HEK293 (cell line): ENCODE data around the gene RNF2.

Experiments
- CTCF ChIA-PET: fragments of 350-600 bp; formaldehyde crosslinking; extraction: SDS; loops from one replicate; lab custom pipeline; 2021; ENCODE audit warnings: antibody characterized with exemption; lab: Yijun Ruan, JAX
- POLR2A ChIA-PET: fragments of 300-600 bp; formaldehyde crosslinking; extraction: SDS; loops from one replicate; lab custom pipeline; 2020; ENCODE audit warnings: antibody characterized with exemption, inconsistent platforms; lab: Yijun Ruan, JAX
- H3K27ac ChIP-seq: fragments of 200-500 bp; sonication (Bioruptor generic); 2 replicates; pipeline ENCODE4 v1.5.1; 2014; ENCODE audit warnings: low read depth, low read length, control low read depth, inconsistent platforms; ENCODE audit errors: extremely low read depth
- H3K36me3 ChIP-seq, 2 experiments: fragments of 200-500 bp in 1 of 2; sonication (Bioruptor generic) in 1 of 2; 1 replicate in 1 of 2; 2 replicates in 1 of 2; pipeline ENCODE4 v1.5.1; 2014 to 2017; ENCODE audit warnings: inconsistent platforms in 2 of 2, low read length in 2 of 2; ENCODE audit not compliant: control insufficient read depth in 2 of 2, insufficient read depth in 1 of 2
- H3K4me1 ChIP-seq: fragments of 200-500 bp; sonication (Bioruptor generic); 2 replicates; pipeline ENCODE4 v1.5.1; 2014; ENCODE audit warnings: mild to moderate bottlenecking, low read length, inconsistent platforms; ENCODE audit not compliant: control insufficient read depth, insufficient read depth
- H3K4me3 ChIP-seq: 2 replicates; pipeline ENCODE4 v1.5.1; 2011; ENCODE audit warnings: low read depth, mild to moderate bottlenecking, control low read depth, low read length, moderate library complexity
- H3K9me3 ChIP-seq: fragments of 200-500 bp; sonication (Bioruptor generic); 2 replicates; pipeline ENCODE4 v1.5.1; 2014; ENCODE audit warnings: low read depth, low read length, inconsistent platforms; ENCODE audit not compliant: control insufficient read depth, insufficient read depth
- BCL11A ChIP-seq: fragments of 450-650 bp; formaldehyde crosslinking; IDR thresholded peaks from 2 replicates; pipeline ENCODE4 v1.5.1; 2016; ENCODE audit warnings: low read depth, missing biosample characterization, missing genetic modification characterization
- EGR2 ChIP-seq: fragments of 450-650 bp; formaldehyde crosslinking; IDR thresholded peaks from 2 replicates; pipeline ENCODE4 v1.5.1; 2016; ENCODE audit warnings: low read depth, missing biosample characterization, missing genetic modification characterization
- FEZF1 ChIP-seq: fragments of 450-650 bp; formaldehyde crosslinking; IDR thresholded peaks from 2 replicates; pipeline ENCODE4 v1.5.1; 2016; ENCODE audit warnings: missing biosample characterization, missing genetic modification characterization
- KLF10 ChIP-seq: fragments of 450-650 bp; IDR thresholded peaks from 2 replicates; pipeline ENCODE4 v1.5.1; 2018; ENCODE audit warnings: missing biosample characterization, mild to moderate bottlenecking, missing genetic modification characterization
- KLF16 ChIP-seq: fragments of 450-650 bp; formaldehyde crosslinking; IDR thresholded peaks from 2 replicates; pipeline ENCODE4 v1.5.1; 2017; ENCODE audit warnings: missing biosample characterization, missing genetic modification characterization
- OSR2 ChIP-seq: fragments of 450-650 bp; formaldehyde crosslinking; IDR thresholded peaks from 2 replicates; pipeline ENCODE4 v1.5.1; 2016; ENCODE audit warnings: missing biosample characterization, missing genetic modification characterization
- SP2 ChIP-seq: fragments of 450-650 bp; formaldehyde crosslinking; IDR thresholded peaks from 2 replicates; pipeline ENCODE4 v1.5.1; 2016; ENCODE audit warnings: missing biosample characterization, missing genetic modification characterization
- ZBTB20 ChIP-seq: fragments of 450-650 bp; formaldehyde crosslinking; IDR thresholded peaks from 2 replicates; pipeline ENCODE4 v1.5.1; 2016; ENCODE audit warnings: missing biosample characterization, missing genetic modification characterization
- ZBTB26 ChIP-seq: fragments of 450-650 bp; formaldehyde crosslinking; optimal IDR thresholded peaks from 2 replicates; pipeline ENCODE3; 2016; ENCODE audit warnings: missing biosample characterization, mild to moderate bottlenecking, missing genetic modification characterization
- ZBTB48 ChIP-seq: fragments of 450-650 bp; formaldehyde crosslinking; IDR thresholded peaks from 2 replicates; pipeline ENCODE4 v1.5.1; 2016; ENCODE audit warnings: missing biosample characterization, missing genetic modification characterization
- ZFP37 ChIP-seq: fragments of 450-650 bp; formaldehyde crosslinking; IDR thresholded peaks from 2 replicates; pipeline ENCODE4 v1.5.1; 2016; ENCODE audit warnings: missing biosample characterization, missing genetic modification characterization
- ZNF16 ChIP-seq: fragments of 450-650 bp; formaldehyde crosslinking; IDR thresholded peaks from 2 replicates; pipeline ENCODE4 v1.5.1; 2016; ENCODE audit warnings: low read depth, missing biosample characterization, missing genetic modification characterization
- ZNF169 ChIP-seq: fragments of 450-650 bp; formaldehyde crosslinking; IDR thresholded peaks from 2 replicates; pipeline ENCODE4 v1.5.1; 2016; ENCODE audit warnings: missing biosample characterization, missing genetic modification characterization
- ZNF221 ChIP-seq: fragments of 450-650 bp; formaldehyde crosslinking; IDR thresholded peaks from 2 replicates; pipeline ENCODE4 v1.5.1; 2017; ENCODE audit warnings: missing biosample characterization, missing genetic modification characterization, borderline replicate concordance
- ZNF24 ChIP-seq: fragments of 450-650 bp; formaldehyde crosslinking; IDR thresholded peaks from 2 replicates; pipeline ENCODE4 v1.5.1; 2016; ENCODE audit warnings: missing biosample characterization, missing genetic modification characterization
- ZNF362 ChIP-seq: fragments of 450-650 bp; formaldehyde crosslinking; IDR thresholded peaks from 2 replicates; pipeline ENCODE4 v1.5.1; 2016; ENCODE audit warnings: missing biosample characterization, missing genetic modification characterization
- ZNF404 ChIP-seq: fragments of 450-650 bp; formaldehyde crosslinking; IDR thresholded peaks from 2 replicates; pipeline ENCODE4 v1.5.1; 2017; ENCODE audit warnings: missing biosample characterization, missing genetic modification characterization
- ZNF555 ChIP-seq: fragments of 450-650 bp; formaldehyde crosslinking; conservative IDR thresholded peaks from 2 replicates; pipeline ENCODE4 v1.5.1; 2017; ENCODE audit warnings: missing biosample characterization, mild to moderate bottlenecking, missing genetic modification characterization, inconsistent platforms
- ZNF830 ChIP-seq: fragments of 450-650 bp; IDR thresholded peaks from 2 replicates; pipeline ENCODE4 v1.5.0; 2018; ENCODE audit warnings: missing biosample characterization, missing genetic modification characterization, low read depth, mild to moderate bottlenecking, moderate library complexity
- ZNF837 ChIP-seq: fragments of 450-650 bp; formaldehyde crosslinking; IDR thresholded peaks from 2 replicates; pipeline ENCODE4 v1.5.1; 2016; ENCODE audit warnings: missing biosample characterization, missing genetic modification characterization
- ZSCAN30 ChIP-seq: fragments of 450-650 bp; IDR thresholded peaks from 2 replicates; pipeline ENCODE4 v1.5.1; 2018; ENCODE audit warnings: missing biosample characterization, mild to moderate bottlenecking, missing genetic modification characterization, moderate library complexity
- TF ChIP-seq, protein P1 (sequence below): fragments of 450-650 bp; formaldehyde crosslinking; IDR thresholded peaks from 2 replicates; pipeline ENCODE4 v1.5.1; 2016; ENCODE audit warnings: missing biosample characterization, missing genetic modification characterization
- TF ChIP-seq, protein P2 (sequence below): fragments of 450-650 bp; formaldehyde crosslinking; IDR thresholded peaks from 2 replicates; pipeline ENCODE4 v1.5.1; 2016; ENCODE audit warnings: missing biosample characterization, missing genetic modification characterization
- TF ChIP-seq, protein P3 (sequence below): fragments of 450-650 bp; formaldehyde crosslinking; IDR thresholded peaks from 2 replicates; pipeline ENCODE4 v1.5.1; 2016; ENCODE audit warnings: missing biosample characterization, missing genetic modification characterization

RNF2 gene

DNA sequence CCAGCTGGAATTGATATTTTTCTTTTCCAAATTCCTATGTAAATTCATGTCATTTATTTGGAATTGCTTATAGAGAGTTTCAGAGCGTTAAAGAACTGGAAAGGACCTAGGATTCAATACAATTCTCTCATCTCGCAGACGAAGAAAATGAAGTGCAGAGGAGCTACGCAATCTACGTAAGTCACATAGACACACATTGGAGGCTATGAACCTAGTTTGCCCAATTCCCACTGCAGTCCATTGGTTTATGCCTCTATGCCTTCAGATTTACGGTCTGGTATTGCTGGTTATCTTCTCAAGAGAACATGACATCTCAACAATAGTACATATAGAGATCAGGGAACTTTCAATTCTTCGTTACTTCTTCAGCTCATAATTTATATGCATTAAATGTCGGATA is 971 bp upstream of the RNF2 start:
- H3K27ac ChIP-seq, result no peak overlapping the region
- H3K4me1 ChIP-seq, result peaks cover 13% of the 10 kb centered on the region
- no peaks in the 10 kb centered on the region for H3K9me3 ChIP-seq
- ChIA-PET POLR2A (interaction anchor here (1.2 to 1.6 kb wide), 3 partner anchors 9 to 112 kb away, joined by 3 to 6 read pairs (median 6); no protein-coding TSS in a partner anchor), CTCF (interaction anchor here (0.6 to 2.3 kb wide), 4 partner anchors 13 to 126 kb away, joined by 3 to 8 read pairs (median 4); no protein-coding TSS in a partner anchor)
- no peaks in the 10 kb centered on the region for H3K36me3 ChIP-seq
- TF ChIP-seq KLF16 (tag by site-specific recombination), result no peak
- TF ChIP-seq, protein P1, sequence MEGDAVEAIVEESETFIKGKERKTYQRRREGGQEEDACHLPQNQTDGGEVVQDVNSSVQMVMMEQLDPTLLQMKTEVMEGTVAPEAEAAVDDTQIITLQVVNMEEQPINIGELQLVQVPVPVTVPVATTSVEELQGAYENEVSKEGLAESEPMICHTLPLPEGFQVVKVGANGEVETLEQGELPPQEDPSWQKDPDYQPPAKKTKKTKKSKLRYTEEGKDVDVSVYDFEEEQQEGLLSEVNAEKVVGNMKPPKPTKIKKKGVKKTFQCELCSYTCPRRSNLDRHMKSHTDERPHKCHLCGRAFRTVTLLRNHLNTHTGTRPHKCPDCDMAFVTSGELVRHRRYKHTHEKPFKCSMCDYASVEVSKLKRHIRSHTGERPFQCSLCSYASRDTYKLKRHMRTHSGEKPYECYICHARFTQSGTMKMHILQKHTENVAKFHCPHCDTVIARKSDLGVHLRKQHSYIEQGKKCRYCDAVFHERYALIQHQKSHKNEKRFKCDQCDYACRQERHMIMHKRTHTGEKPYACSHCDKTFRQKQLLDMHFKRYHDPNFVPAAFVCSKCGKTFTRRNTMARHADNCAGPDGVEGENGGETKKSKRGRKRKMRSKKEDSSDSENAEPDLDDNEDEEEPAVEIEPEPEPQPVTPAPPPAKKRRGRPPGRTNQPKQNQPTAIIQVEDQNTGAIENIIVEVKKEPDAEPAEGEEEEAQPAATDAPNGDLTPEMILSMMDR (tag by site-specific recombination), result no peak
- no peak for TF ChIP-seq BCL11A (tag by site-specific recombination)
- no peak for TF ChIP-seq ZNF830 (tag by site-specific recombination)
- no peak for TF ChIP-seq ZNF16 (tag by site-specific recombination)
- H3K4me3 ChIP-seq, result no peak overlapping the region

GRCh38 chr1:185045814-185046492 is 595 bp downstream of the RNF2 start:
- H3K4me3 ChIP-seq, result peak overlapping the region; percentile 77
- peak overlapping the region; percentile 76 for H3K27ac ChIP-seq
- ChIA-PET POLR2A (interaction anchor here (0.5 to 2.0 kb wide), 6 partner anchors 13 to 130 kb away, joined by 3 to 8 read pairs (median 4); partner anchors contain the start of genes SWT1 and TRMT1L), CTCF (interaction anchor here (0.5 to 2.3 kb wide), 5 partner anchors 64 to 464 kb away, joined by 3 to 8 read pairs (median 3); no protein-coding TSS in a partner anchor)
- peaks cover 9% of the 10 kb centered on the region for H3K4me1 ChIP-seq
- H3K9me3 ChIP-seq, result no peaks in the 10 kb centered on the region
- H3K36me3 ChIP-seq, result no peaks in the 10 kb centered on the region
- TF ChIP-seq, protein P2, sequence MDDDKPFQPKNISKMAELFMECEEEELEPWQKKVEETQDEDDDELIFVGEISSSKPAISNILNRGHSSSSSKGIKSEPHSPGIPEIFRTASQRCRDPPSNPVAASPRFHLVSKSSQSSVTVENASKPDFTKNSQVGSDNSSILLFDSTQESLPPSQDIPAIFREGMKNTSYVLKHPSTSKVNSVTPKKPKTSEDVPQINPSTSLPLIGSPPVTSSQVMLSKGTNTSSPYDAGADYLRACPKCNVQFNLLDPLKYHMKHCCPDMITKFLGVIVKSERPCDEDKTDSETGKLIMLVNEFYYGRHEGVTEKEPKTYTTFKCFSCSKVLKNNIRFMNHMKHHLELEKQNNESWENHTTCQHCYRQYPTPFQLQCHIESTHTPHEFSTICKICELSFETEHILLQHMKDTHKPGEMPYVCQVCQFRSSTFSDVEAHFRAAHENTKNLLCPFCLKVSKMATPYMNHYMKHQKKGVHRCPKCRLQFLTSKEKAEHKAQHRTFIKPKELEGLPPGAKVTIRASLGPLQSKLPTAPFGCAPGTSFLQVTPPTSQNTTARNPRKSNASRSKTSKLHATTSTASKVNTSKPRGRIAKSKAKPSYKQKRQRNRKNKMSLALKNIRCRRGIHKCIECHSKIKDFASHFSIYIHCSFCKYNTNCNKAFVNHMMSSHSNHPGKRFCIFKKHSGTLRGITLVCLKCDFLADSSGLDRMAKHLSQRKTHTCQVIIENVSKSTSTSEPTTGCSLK (tag by site-specific recombination), result no peak
- TF ChIP-seq ZNF221 (tag by site-specific recombination), result no peak
- peak; percentile 75; the same call in 1 of the 2 replicates for TF ChIP-seq ZNF362 (tag by site-specific recombination)
- TF ChIP-seq ZNF555 (tag by site-specific recombination), result no peak
- TF ChIP-seq EGR2 (tag by site-specific recombination), result peak; percentile 85
- TF ChIP-seq, protein P3, sequence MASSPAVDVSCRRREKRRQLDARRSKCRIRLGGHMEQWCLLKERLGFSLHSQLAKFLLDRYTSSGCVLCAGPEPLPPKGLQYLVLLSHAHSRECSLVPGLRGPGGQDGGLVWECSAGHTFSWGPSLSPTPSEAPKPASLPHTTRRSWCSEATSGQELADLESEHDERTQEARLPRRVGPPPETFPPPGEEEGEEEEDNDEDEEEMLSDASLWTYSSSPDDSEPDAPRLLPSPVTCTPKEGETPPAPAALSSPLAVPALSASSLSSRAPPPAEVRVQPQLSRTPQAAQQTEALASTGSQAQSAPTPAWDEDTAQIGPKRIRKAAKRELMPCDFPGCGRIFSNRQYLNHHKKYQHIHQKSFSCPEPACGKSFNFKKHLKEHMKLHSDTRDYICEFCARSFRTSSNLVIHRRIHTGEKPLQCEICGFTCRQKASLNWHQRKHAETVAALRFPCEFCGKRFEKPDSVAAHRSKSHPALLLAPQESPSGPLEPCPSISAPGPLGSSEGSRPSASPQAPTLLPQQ, result no peak
- no peak for TF ChIP-seq OSR2
- TF ChIP-seq SP2 (tag by site-specific recombination), result 0 out of 2 replicates have a peak, but pooled peaks have one; percentile 37
- no peak for TF ChIP-seq ZNF169 (tag by site-specific recombination)
- peak; percentile 43; the same call in 1 of the 2 replicates for TF ChIP-seq ZBTB48 (tag by site-specific recombination)
- no peak for TF ChIP-seq ZNF837 (tag by site-specific recombination)
- peak; percentile 19; the same call in 1 of the 2 replicates for TF ChIP-seq ZSCAN30
- TF ChIP-seq ZNF404 (tag by site-specific recombination), result no peak
- TF ChIP-seq ZBTB20, result peak; percentile 91
- 0 out of 2 replicates have a peak, but pooled peaks have one; percentile 17 for TF ChIP-seq ZNF24 (tag by site-specific recombination)
- no peak for TF ChIP-seq FEZF1 (tag by site-specific recombination)
- peak; percentile 20 for TF ChIP-seq ZBTB26 (tag by site-specific recombination)
- peak; percentile 56; the same call in 1 of the 2 replicates for TF ChIP-seq ZFP37
- peak; percentile 39; the same call in 1 of the 2 replicates for TF ChIP-seq KLF10
